Stimulated activated CD4-positive, alpha-beta T cell treated with anti-CD3 and anti-CD28 coated beads, Interleukin-15, amount 100 ng/mL, for 48 hours (primary cell): ENCODE results near the gene COL18A1.
"Not testable (repeated sequence)": the region's sequence is repeated elsewhere in the genome, so short reads cannot be mapped to it uniquely, and the experiment has no call there.

ENCODE experiments used
- DNase-seq, 2 donors: peaks; one replicate each; pipeline ENCODE4 v3.0.0-alpha.2; 2020; ENCODE audit warnings: low read depth in 2 of 2

Gene COL18A1

DNA sequence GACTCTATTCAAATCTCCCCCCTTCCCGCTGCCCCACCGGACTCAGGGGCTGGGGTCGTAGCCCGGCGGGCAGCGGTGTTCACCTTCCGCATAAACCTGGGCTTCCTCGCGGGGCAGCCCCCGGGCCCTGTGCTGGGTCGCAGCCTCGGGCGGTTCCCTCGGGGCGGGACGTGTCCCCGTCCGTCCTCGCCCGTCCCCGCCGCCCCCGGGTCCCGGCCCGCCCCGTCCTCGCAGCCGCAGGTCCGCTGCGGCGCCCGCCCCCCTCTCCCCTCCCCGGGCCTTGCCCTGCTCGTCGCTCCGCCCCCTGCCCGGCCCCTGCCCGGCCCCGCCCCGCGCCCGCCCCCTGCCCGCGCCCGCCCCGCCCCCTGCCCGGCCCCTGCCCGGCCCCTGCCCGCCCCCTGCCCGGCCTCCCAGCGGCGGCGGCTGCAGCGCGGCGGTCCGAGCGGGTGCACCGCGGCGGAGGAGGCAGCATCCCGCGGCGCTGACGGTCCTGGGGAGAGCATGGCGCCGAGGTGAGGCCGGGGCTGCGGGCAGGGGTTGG lies at the start of gene COL18A1:
Gene COL18A1, plus strand, starts transcription at position 436 of the 541 bp plus-strand sequence. Its CDS starts 66 bp downstream, at position 502.
- DNase-seq, result peak in 1 of 2 donors; percentile 42

DNA sequence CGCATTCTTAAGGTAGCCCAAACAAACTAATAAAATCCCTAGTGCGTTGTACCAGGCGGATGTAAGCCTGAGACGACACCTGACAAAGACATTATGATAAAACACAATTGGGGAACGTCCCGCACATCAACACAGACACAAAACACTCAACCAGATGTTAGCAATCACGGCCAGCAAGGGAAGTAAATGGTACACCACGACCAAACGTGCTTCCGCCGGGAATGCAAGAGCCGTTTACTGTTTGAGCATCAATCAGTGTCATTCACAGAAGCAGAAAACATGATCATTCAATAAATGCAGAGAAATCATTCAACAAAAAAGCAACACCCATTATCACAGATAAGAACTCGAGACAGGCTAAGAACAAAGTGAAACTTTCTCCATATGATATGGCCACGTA lies 49.4 kb upstream of the COL18A1 start:
- no peak for DNase-seq

DNA sequence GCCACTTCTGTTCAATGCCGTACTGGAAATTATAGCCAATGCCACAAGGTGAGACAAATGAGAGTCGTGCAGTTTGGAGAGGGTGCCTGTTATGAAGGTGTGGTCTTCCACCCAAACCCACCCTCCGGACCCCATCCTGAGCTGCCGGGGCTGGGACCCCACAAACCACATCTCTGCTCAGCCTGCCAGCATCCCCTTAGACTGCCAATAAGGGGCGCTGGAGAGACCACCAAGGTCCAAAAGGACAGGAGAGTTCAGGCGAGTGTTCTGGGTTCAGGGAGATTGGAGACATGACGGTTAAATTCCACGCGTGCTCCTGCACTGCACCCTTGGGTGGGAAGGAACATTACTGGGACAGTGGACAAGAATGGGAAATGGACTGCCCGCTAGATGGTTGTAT lies 48.7 kb upstream of the COL18A1 start:
- no peak for DNase-seq

DNA sequence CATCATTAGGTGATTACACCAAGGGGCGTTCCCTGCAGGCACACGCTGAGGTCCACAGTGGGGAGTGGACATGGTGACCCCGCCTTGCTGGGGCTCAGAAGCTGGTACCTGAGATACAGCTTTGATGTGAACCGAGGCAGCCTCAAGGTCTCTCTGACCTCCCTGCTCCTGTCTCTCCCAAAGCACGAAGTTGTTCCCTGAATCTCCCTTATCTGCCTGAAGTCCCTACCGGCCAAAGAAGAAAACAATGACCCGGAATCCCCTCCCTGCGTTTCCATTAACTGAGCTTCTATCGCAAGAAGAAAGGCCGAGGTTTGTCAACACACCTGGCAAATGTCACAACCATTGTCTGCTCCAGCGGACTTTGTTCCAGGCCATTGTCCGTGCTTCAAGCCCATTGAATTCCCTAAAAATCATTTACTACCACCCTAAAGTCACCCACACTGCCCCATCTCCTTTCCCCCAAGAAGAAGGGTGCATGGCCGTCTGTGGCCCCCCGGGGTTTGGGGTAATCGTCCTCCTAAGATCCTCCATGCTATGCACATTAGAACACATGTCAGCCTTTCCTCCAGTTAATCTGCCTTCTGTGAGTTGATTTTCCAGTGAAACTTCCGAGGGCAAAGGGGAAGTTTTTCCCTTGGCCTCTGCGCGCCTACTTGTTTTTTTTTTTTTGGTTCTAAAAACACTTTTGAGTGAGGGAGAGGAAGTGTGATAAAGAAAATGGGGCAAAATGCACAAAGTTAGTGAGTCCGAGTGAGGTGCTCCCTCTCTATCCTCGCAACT lies 48.1 kb upstream of the COL18A1 start:
- no peak for DNase-seq

DNA sequence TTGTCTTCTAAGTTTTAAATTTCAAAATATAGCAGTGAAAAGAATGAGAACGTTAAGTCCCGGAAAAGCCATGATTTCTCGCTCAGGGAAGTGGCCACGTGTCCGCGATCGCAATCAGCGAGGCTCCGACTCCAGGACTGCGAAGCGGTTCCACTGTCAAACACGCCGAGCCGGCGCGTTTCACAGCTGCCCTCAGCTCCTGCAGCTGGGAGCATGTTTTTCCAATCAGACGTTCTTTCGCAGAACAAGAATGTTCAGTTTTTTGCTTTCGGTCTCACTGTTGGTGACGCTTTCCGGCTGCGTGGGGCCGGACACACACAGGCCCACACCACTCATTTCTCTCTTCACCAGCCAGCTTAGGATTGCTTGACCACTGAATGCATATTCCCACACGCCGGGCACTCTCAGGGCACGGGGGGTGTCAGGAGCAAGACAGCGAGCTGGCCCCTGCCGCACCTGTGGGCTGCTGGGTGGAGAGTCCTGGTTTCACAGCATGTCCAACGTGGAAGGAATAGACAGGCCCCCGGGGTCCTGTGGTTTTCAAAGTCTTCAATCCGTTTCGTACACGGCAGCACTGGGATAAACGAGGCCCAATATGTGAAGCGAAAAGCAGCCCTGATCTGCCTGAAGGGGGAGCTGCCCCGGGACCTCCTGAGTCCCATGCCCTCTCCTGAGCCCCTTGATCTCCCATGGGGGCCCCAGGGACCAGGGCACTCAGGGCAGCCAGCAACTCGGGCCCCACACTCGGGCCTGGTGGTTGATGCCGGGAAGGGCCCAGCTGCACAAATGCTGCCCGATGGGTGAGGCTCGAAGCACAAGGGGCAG lies 47.3 kb upstream of the COL18A1 start:
- no peak for DNase-seq

DNA sequence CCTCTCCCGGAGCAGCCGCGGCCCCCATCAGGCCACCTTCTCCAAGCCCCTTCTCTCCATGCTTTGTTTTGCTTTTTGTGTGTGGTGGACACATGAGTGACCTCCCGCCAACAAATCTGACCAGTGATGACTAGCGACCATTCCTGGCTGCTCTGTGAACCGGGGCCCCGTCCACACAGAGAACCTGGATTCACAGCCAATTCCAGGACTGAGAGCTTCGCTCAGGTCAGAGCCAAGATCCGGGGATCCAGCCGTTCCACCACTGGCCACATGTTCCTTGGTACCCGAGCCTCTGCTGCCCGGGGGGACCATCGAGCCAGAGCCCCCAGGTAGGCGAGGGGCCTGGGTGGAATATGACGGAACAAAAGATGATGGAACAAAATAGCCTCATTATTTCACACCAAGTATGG lies 46.7 kb upstream of the COL18A1 start:
- no peak for DNase-seq

DNA sequence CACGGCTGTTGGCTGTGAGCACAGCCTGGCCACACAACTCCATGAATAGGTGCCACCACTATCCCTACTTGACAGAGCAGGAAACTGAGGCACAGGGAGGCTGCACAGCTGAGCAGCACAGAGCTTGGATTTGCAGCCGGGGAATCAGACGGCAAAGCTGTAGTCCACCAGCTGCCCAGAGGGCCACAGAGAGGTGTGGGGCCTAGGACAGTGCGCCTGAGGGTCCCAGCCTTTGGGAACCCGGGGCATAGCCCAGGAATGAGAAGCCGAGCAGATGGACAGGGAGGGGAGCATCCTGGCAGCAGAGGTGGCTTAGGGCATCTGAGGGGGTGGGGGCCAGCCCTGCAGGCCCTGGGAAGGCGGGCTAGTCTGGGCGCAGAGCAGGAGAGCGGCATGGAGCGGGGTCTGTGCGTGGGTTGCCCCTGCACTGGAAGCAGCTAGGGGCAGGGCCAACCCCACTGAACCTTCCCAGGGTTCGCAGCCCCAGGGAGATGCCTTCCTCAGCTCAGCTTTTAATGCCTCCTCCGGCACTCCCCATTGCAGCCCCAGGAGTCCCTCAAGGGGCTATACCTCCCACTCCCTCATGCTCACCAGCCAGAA lies 46.2 kb upstream of the COL18A1 start:
- no peak for DNase-seq

DNA sequence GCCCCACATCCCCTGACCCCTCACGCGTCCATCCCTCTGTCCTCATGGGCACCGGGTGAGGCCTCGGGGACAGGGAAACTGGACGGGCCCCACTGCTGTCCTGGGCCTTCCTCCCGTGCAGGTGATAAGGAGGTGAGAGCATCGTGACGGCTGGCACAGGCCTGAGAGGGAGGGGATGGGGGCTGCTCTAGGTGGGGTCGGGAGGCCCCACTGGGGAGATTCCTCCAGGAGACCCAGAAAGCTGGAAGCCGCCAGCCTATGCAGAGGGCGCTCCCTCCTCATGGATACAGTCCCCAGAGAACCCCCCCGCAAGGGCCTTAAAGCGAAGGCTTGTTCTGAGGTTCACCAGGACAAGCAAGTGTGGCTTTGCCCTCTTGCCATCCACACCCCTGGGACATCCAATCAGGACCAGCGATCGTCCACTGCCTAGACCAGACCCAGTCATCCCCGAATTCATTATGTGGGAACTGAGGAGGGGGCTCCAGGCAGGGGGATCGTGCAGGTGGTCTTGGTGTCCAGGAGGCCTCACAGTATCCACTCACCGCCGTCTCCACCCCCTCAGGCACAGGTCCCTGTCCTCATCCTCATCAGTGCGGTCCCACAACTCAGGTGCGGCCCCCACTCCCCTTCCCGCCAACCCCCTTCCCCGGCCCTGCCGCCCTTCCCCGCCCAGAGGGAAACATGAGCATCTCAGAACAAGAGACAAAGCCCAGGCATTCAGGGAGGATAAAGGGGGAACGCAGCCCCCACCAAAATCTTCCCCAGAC lies 45.3 kb upstream of the COL18A1 start:
- DNase-seq, result no peak

DNA sequence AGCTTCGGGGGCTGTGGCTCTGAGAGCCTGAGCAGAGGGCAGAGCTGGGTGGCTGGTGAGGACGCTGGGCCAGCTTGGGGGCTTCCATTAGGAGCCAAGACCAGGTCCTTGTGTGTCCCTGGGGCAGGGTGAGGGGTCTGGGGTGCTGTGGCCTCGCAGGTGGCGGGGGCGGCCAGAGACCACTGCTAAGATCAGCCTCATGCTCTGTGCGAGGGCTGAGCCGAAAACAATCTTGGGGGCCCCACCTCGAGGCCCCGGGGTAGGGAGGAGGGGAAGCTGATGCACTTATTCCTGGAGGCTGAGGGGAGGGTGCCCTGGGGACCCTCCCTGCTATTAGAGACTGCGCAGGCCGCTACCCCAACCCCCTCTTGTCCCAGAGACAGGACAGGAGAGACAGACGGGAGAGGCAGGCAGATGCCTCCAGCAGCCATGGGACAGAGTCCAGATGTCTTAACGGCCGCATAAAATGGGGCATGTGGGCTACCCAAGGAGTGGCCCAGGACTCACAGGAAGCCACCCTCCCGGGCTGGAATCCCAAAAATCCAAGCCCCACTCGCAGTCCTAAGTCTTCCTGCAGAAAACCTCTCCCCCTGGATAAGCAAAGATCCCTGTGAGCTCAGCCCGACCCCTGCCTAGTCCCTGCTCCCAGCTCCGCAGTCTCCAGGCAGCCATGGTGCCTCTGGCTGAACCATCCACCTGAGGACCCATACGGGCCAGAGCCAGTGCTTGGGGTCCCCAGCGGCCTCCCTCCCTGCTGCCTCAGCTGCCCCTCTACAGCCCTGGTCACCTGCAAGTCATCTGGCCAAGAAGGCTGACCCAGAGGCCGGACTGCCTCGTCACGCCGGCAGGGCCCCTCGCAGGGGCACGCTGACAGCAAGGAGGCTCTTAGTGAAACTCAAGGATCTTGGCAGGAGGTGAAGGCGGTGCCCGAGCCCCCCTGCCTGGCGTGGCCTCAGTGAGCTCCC lies 43.6 kb upstream of the COL18A1 start:
- no peak for DNase-seq

DNA sequence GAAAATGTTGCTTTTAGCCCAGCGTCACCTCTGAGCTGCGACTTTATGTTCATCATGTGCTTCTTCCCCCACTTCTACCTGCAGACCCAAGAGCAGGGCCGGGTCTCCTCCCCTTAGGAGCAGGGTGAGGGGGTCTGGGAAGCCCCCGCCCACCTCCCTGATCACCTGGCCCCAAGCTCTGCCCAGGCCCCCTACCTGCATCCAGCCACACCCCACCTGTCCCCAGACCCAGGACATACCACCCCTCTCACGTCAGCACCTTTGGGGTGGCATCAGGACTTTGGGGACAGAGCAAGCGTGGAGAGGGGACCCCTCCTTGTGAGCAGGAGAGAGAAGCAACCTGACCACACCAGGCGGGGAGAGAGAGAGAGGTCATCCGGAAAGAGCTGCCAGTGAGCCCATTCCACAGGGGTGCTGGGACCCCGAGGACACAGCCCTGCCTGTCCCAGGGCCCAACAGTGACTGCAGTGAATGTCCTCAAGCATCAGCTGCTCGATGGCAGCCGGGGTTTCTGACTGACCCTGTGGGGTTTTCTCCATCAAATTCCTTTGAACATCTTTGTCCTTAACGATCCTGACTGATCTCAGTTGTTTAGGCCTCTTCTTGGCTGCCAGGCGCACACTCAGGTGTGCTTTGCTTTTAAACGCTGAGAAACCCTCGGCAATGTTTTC lies 42.8 kb upstream of the COL18A1 start:
- DNase-seq, result no peak

DNA sequence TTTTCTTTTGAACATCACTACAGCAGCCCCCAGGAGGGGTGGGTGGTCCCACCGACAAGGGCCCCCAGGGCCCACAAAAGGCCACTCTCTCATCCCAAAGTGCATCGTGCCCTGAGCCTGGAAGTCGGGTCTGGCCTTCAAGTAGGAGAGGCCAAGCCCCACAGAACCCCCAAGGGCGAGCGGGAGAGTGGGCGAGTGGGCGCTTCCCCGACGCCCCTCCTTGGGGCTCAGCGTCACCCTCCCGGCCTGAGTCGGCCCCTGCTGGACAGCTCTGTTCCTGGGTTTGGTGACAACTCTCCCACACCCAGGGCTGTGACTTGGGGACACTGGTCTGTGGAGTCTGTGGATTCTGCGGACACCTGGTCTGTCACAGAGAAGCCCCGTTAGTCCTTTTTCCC lies 42.2 kb upstream of the COL18A1 start:
- DNase-seq, result no peak

DNA sequence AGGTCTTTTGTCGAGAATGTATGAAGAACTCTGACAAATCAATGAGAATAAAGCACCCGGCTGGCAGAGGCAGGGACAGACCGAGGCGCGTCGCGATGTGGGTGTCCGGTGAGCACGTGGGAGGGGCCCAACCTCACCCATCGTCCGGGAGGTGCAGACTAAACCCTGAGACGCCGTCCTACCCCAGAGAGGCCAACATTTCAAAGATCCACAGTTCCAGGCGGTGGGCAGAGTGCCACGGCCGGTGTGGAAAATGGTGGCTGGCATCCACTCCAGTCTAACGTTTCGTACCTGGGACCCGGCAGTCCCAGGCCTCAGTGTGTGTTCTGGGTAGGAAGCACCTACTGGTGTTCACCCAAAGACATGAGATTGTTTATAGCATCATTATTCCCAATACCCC lies 41.7 kb upstream of the COL18A1 start:
- not testable (repeated sequence) for DNase-seq

DNA sequence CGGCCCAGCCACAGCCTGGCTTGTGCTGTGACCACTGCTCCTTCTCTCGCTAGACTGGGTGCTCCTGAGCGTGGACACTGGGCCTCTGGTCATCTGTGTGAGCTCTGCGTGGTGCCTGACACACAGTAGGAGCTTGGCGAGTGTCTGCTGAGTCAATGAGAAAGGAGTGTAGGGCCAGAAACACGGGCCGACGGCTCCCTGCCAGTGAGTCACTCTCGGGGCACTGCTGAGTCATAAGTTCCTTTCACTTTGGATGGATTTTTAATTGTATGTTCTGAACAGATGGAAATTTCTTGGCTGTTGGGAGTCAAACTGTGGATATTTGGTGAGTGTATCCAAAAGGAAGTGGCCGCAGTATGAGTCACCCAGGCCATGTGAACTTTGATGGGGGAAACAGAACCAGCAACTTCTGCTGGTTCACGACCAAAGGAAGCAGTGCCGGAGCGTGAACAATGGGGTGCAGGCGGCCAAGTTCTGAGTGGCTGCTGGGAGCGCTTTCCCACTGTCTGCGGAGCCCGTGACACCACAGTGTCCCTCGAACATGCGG lies 41.0 kb upstream of the COL18A1 start:
- DNase-seq, result peak; percentile 27 to 32

DNA sequence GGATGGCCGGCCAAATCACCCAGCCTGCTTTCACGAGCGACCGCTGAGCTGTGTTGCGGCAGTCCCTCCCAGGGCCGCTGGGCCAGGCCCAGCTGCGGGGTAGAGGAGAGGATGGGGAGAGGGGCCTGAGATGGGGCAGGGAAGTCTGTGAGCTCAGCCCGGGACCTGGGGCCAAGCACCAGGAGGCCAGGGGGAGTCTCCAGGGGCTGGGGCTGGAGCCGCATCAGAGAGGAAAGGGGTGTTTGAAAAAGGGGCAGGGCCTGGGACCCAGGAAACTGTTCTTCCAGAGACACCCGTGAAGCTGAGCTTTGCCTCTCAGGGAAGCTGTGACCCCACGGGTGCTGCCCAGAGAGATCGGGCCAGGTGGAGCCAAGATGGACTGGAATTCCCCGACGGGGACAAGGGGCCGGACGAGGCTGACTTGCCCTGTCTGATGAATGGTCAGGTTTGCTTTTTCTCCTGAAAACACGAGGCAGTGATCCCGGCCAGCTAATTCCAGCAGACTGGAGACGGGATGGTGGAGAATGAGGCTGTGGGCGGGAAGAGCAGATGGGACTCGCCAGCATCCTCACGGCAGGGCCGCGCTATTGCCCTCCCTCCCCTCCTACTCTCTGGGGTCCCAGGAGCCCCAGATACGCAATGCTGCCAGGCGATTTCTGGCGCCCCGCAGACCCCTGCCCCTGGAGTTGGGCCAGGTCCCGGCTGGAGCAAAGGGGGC lies 40.3 kb upstream of the COL18A1 start:
- DNase-seq, result no peak

DNA sequence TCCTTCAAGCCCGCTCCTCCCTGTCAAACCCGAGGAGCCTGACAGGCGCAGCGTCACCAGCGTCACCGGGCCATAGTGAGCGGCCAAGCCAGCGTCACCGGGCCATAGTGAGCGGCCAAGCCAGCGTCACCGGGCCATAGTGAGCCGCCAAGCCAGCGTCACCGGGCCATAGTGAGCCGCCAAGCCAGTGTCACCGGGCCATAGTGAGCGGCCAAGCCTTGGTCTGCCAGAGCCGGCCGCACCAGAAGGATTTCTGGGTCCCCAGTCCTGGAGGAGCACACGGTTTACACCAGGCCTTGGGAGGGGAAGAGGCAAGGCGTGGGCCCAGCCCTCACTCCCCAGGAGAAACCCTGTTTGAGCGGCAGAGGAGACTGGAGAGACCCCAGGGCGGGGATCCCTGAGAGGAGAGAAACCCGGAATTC lies 39.8 kb upstream of the COL18A1 start:
- no peak for DNase-seq

DNA sequence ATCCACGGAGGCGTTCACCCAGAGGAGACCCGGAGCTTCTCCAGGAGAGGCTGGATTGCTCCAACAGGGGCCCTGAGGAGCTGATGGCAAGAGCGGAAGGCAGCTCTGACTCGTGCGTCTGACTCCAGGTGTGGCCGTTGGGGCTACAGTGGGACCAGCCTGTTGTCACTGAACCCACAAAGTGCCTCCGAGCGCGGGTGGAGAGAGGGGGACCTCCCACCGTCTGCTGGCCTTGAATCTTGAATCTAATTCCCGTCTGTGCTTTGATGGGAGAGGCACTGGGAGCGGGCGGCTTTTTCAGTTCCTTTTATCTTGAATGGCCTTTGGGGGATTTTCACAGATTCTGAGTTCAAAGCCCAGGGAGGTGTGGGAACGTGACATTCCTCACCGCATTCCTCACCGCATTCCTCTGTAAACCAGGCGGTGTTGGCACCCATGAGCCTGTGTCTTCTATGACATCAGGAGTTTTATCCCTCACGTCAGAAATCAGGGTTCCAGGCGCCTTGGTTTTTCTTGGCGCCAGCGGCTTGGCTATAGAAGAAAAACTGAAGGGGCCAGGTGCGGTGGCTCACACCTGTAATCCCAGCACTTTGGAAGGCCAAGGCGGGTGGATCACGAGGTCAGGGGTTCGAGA lies 39.2 kb upstream of the COL18A1 start:
- no peak for DNase-seq

DNA sequence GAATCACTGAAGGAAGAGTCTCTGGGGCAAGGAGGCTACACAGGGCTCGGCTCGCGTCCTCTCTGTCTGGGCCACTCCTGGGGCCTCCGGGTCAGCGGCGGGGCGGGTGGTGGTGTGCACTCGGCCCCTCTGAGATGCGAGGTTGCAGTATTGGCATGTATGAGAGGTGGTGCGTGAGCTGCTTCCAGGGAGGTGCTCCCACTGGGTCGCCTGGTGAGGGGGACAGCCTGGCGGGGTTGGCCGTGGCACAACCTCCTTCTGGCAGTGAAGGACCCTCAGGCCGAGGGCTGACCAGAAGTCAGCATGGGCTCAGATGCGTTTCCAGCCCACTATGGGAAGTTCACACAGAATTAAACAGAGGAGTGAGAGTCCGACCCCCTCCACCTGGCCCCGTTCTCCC lies 38.5 kb upstream of the COL18A1 start:
- no peak for DNase-seq

DNA sequence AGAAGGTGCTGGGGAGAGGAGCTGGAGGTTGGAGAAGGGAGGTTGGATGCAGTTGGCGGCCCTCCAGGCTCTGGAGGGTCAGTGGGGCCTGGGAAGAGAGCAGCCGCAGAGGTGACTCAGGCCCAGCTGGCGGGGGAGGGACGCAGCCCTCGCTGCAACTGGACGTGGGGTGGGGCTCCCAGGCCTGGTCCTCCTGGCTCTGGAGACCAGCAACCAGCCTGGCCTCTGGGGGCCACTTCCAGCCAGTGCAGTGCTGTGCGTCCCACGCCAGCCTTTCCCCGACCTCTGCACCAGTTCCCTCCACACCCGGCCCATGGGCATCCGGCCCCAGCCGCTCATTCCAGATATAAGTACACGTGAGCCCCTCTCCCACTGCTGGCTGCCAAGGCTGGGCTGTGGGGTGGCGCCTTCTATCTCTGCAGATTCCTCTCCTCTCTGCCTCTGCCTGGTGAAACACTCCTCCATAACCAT lies 38.0 kb upstream of the COL18A1 start:
- DNase-seq, result no peak
